HG03175 (cell line): ENCODE results near the gene GRID2.
"Not testable (repeated sequence)": the region's sequence is repeated elsewhere in the genome, so short reads cannot be mapped to it uniquely, and the experiment has no call there.

Source experiments
- ATAC-seq: cut with Tn5 transposase; IDR thresholded peaks from one replicate; pipeline ENCODE4 v1.9.1; 2021; ENCODE audit warnings: mild to moderate bottlenecking, moderate library complexity; ENCODE audit not compliant: unreplicated experiment

Gene GRID2

DNA sequence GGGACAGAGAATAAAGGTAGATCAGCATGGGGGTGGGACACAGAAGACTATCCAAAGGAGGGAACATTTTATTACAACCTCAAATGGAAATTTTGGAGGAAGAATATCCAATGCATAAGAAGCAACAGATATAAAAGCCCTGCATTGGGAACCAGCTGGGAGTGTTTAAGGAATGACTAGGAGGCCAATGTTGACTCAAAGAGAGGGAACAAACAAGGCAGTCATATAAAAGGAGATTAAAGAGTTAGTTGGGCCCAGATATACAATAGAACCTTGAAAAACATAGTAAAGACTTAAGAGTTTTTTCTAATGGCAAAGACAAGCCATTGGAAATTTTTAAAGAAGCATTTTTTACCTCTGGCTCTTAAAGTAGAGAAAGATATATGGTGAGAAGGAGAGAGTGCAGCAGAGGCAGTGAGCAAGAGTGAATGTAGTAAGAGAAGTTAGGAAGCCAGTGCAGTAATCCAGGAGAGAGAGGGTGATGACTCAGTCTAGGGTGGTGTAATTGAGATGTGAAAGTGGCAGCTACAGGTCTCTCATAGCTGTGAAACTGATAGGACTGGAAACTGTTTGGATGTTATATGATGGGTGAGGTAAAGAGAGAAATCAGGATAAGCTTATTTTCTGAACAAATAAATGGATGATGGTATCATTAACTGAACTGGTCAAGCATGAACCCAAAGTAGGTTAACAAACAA is 1342.6 kb downstream of the GRID2 start:
- ATAC-seq, result peak; percentile 66

GRCh38 chr4:93648258-93648657 is 1344.5 kb downstream of the GRID2 start:
- peak; percentile 34 for ATAC-seq

DNA sequence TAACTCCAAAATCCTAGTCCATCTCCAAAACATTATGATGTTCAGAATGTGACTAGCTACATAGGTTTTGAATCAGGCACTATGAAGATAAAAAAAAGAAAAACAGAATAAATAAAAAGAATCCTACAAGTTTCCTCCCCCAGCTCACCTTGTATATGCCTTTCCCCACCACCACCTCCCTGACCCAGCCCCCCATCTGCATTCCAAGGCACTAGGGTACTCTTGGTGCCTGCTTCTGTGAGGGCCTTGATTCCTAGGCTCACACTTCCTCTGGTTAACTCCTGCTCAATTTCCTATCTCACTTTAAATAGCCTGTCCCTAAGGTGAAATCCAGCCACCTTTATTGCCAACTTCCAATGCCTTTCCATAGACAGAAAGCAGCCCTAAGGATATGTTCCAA is 1346.1 kb downstream of the GRID2 start:
- no peak for ATAC-seq

DNA sequence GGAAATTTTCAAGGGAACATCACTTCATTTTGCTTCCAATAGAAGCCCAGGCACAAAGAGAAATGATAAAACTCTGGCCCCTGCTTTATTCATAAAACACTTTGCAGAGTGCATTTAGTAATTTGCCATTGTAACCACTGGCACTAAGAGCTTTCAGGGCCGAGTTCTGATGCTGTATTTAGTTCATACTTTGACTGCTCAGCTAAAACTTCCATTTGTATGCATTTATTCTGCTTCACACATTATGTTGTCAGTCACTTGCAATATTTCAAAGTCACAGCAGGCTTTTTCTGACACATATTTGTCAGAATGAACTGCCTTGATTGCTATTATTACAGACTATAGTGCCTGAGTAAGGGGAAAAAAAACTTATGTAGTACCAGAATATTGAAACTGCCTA is 1350.4 kb downstream of the GRID2 start:
- no peak for ATAC-seq

DNA sequence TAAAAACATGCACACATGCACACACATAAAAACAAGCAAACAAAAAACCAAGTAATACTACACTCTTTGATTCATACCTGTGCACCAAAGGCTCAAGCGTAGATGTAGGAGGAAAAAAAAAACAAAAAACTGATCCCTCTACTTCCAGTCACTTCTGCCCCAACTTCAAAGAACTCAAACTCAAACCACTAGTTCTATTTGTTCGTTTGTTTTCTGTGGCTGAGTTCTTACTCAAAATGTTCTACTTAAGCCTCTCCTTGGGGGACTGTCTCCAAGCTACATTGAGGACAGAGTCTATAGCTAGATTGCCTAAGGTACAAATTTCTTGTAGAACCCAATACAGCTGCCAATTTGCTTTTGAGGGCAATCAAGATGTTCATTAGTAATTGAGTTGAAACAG is 1353.8 kb downstream of the GRID2 start:
- peak; percentile 40 for ATAC-seq

- ATAC-seq, result peak; percentile 41
Measured at GRCh38 chr4:93658443-93658842, 1354.7 kb downstream of the GRID2 start.

DNA sequence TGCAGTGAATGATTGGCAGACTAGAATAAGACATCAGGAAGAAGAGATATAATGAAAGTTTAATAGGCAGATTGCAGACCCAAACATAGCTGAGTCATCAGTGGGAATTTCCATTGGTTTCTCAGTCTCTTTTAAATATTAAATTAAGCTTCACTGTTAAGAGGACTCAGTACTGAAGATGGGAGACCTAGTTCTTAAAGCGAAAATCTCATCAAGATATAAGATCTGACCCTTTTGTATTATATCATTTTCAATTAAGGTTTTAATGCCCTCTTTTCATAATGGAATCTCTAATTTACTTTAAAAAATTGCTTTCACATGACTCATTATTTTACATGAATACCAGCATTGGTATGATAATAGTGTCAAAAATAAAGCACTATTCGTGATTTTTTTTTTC is 1355.9 kb downstream of the GRID2 start:
- ATAC-seq, result no peak

DNA sequence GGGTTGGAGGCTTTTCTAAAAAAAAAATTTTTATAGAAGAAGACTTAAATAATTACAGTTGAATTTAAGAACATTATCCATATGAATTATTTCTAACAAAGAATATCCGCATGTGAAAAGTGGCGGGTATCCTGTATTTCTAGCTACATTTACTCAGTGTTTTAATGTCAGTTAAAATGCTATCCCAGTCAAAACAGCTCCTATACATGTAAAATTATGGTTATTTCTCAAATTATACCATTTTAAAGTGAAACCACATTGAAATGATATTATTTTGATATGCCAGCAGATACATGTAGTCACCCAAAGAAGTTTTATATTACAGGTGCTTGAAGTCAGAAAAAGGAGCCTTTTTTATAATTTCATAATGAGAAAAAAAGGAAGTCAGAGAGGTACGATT is 1356.3 kb downstream of the GRID2 start:
- no peak for ATAC-seq

DNA sequence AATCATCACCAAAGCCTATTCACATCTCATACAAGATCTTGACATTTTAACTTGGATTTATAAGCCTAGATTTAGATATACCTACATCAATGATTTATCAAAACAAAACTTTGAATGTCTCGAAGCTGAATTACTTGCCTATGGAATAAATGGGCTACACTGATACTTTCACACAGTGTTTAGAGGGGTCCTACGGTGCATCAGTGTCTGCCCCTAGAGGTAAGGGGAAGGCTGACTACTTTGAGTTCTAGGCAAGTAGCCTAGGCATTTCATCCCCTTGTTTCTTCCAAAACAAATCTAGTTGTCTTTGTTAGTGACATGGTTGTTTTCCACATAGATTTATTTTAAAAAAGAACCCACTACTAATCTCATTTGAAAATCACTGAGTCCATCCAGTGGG is 1366.7 kb downstream of the GRID2 start:
- ATAC-seq, result no peak

- ATAC-seq, result no peak
Measured at GRCh38 chr4:93671093-93671492, 1367.3 kb downstream of the GRID2 start.

- not testable (repeated sequence) for ATAC-seq
Measured at GRCh38 chr4:93676937-93677336, 1373.2 kb downstream of the GRID2 start.

DNA sequence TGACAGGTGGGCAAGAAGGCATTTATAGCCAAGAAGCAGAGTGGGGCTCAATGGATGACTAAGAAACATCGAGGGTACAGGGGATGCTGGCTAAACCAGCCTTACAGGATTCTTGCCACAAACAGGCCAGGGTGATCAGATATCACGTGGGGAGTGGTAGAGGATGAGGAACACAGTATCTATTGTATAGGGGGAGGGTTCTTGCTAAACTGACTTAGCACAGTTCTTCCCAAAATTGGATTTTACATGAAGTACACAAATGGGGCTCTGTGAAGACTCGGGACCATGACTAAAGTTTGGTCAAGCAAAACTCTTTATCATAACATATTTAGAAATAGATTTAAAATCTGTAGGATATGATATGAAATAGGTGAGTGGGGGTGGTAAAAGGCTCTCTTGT is 1380.8 kb downstream of the GRID2 start:
- no peak for ATAC-seq

- ATAC-seq, result no peak
Measured at GRCh38 chr4:93687304-93687703, 1383.5 kb downstream of the GRID2 start.

GRCh38 chr4:93688978-93689377 is 1385.2 kb downstream of the GRID2 start:
- no peak for ATAC-seq

- no peak for ATAC-seq
Measured at GRCh38 chr4:93693141-93693540, 1389.4 kb downstream of the GRID2 start.

GRCh38 chr4:93698686-93699085 is 1394.9 kb downstream of the GRID2 start:
- no peak for ATAC-seq

- no peak for ATAC-seq
Measured at GRCh38 chr4:93700571-93700970, 1396.8 kb downstream of the GRID2 start.

DNA sequence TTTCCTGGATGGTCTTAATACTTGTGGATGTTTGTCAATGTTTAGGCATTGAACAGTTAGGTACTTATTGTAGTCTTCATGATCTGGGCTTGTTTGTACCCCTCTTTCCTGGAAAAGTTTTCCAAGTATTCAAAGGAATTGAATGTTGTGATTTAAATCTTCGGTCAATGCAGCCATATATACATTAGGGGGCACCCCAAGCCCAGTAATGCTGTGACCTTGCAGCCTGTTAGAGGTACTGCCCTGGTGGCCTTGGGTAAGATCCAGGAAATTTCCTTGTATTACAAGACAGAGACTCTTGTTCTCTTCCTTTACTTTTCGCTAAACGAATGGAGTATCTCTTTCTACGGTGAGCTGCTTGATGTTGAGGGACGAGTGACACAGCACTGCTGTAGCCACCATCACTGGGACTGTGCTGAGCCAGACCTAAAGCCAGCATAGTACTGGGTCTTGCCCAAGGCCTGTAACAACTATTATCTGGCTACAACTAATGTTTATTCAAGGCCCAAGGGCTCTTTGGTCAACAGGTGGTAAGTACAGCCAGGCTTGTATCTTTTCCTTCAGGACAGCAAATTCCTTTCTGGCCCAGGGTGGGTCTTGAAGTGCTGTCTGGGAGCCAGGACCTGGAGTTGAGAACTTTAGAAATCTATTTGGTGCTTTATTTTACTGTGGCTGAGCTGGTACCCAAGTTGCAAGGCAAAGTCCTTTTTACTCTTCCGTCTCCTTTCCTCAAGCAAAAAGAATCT is 1406.5 kb downstream of the GRID2 start:
- ATAC-seq, result peak; percentile 66

GRCh38 chr4:93710847-93711430 is 1407.2 kb downstream of the GRID2 start:
- peak; percentile 14 for ATAC-seq

DNA sequence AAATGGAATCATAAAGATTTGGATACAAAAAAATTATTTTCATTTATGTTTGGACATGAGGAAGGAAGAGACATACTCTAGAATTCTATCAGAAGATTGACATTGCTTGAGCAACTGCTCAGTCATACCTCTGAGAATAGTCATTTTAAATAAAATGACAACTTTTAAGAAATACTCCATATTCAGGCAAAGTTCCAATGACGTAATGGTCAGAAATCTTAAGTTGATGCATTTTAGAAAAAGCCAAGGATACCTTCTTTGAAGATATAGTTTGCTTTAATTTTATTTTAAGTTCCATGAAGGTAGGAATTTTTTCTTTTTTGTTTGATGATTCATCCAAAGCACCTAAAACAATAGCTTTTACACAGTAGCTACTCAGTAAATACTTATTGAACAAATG is 1414.5 kb downstream of the GRID2 start:
- no peak for ATAC-seq

DNA sequence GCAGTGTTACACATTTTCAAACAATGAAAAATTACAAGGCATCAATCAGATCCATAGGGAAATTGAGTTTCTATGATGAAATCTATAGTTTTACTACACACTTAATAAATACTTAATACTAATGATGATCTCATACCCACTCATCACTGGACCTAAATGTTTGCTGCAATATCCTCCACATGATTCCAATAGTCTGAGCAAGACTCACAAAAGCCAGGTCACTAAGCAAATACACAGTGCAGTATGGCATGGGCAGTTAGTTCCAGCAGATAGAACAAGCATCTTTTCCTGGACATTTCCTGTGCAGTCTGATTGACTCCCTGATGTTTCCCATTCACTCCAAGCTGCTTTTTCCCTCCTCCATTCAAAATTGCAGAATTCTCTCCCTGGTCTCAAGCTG is 1415.8 kb downstream of the GRID2 start:
- no peak for ATAC-seq

- ATAC-seq, result no peak
Measured at GRCh38 chr4:93722446-93722845, 1418.7 kb downstream of the GRID2 start.
